OCI-LY1 (cell line): ENCODE data around the gene MEG3.

Source experiments
- H2AFZ ChIP-seq: fragments of 200-600 bp; sonication (generic), shearing (Covaris generic); 2 replicates; pipeline ENCODE4 v1.6.0; 2014; ENCODE audit warnings: antibody characterized with exemption, mild to moderate bottlenecking, low read length
- H3F3A ChIP-seq: fragments of 200-600 bp; sonication (generic), shearing (Covaris generic); 2 replicates; pipeline ENCODE4 v1.6.0; 2014; ENCODE audit warnings: mild to moderate bottlenecking, antibody characterized with exemption, low read length, moderate library complexity; ENCODE audit not compliant: insufficient read depth
- H3K27ac ChIP-seq: fragments of 200-600 bp; sonication (generic); 2 replicates; pipeline ENCODE4 v1.5.1; 2014; ENCODE audit warnings: low read length, mixed run types, mild to moderate bottlenecking, low read depth; ENCODE audit not compliant: poor library complexity, severe bottlenecking
- H3K27me3 ChIP-seq: fragments of 200-600 bp; sonication (generic); 2 replicates; pipeline ENCODE4 v1.6.0; 2014; ENCODE audit warnings: antibody characterized with exemption, mild to moderate bottlenecking, low read length, moderate library complexity; ENCODE audit not compliant: insufficient read depth
- H3K36me3 ChIP-seq: fragments of 200-600 bp; sonication (generic); 2 replicates; pipeline ENCODE4 v1.6.1; 2014; ENCODE audit warnings: mild to moderate bottlenecking, antibody characterized with exemption, low read length, moderate library complexity, mixed read lengths; ENCODE audit not compliant: insufficient read depth
- H3K4me1 ChIP-seq: fragments of 200-600 bp; sonication (generic); 2 replicates; pipeline ENCODE4 v1.5.1; 2014; ENCODE audit warnings: mild to moderate bottlenecking, low read length, moderate library complexity; ENCODE audit not compliant: insufficient read depth, severe bottlenecking
- H3K4me2 ChIP-seq: fragments of 200-600 bp; sonication (generic), shearing (Covaris generic); 2 replicates; pipeline ENCODE4 v1.6.1; 2014; ENCODE audit warnings: low read length
- H3K4me3 ChIP-seq: fragments of 200-600 bp; sonication (generic); 2 replicates; pipeline ENCODE4 v1.5.1; 2014; ENCODE audit warnings: low read length, low read depth, mild to moderate bottlenecking, mixed read lengths; ENCODE audit not compliant: poor library complexity, severe bottlenecking
- H3K79me2 ChIP-seq: fragments of 200-600 bp; shearing (Covaris generic); 2 replicates; pipeline ENCODE4 v1.6.1; 2016; ENCODE audit warnings: mixed run types, low read length, mixed read lengths; ENCODE audit not compliant: insufficient read depth
- H3K9ac ChIP-seq: fragments of 200-600 bp; sonication (generic), shearing (Covaris generic); 2 replicates; pipeline ENCODE4 v1.6.1; 2014; ENCODE audit warnings: mild to moderate bottlenecking, low read length, mixed read lengths
- H3K9me2 ChIP-seq: fragments of 200-600 bp; sonication (generic), shearing (Covaris generic); 2 replicates; pipeline ENCODE4 v1.6.1; 2014; ENCODE audit warnings: low read depth, mild to moderate bottlenecking, low read length, mixed read lengths
- H3K9me3 ChIP-seq: fragments of 200-600 bp; shearing (Covaris generic); 2 replicates; pipeline ENCODE4 v1.6.1; 2014; ENCODE audit warnings: low read length, mixed read lengths
- H4K20me1 ChIP-seq: fragments of 200-600 bp; sonication (generic), shearing (Covaris generic); 2 replicates; pipeline ENCODE4 v1.6.0; 2016; ENCODE audit warnings: mild to moderate bottlenecking, low read length; ENCODE audit not compliant: insufficient read depth
- CTCF ChIP-seq: fragments of 200-600 bp; sonication (generic), shearing (Covaris generic); IDR thresholded peaks from 2 replicates; pipeline ENCODE4 v1.5.1; 2017; ENCODE audit warnings: mild to moderate bottlenecking, antibody characterized with exemption, low read length, moderate library complexity, mixed read lengths
- EZH2 ChIP-seq: fragments of 200-600 bp; sonication (generic), shearing (Covaris generic); IDR thresholded peaks from 2 replicates; pipeline ENCODE4 v1.8.0; 2017; ENCODE audit warnings: borderline replicate concordance, mixed run types, mild to moderate bottlenecking, antibody characterized with exemption, low read length, moderate library complexity, mixed read lengths

The MEG3 gene

DNA sequence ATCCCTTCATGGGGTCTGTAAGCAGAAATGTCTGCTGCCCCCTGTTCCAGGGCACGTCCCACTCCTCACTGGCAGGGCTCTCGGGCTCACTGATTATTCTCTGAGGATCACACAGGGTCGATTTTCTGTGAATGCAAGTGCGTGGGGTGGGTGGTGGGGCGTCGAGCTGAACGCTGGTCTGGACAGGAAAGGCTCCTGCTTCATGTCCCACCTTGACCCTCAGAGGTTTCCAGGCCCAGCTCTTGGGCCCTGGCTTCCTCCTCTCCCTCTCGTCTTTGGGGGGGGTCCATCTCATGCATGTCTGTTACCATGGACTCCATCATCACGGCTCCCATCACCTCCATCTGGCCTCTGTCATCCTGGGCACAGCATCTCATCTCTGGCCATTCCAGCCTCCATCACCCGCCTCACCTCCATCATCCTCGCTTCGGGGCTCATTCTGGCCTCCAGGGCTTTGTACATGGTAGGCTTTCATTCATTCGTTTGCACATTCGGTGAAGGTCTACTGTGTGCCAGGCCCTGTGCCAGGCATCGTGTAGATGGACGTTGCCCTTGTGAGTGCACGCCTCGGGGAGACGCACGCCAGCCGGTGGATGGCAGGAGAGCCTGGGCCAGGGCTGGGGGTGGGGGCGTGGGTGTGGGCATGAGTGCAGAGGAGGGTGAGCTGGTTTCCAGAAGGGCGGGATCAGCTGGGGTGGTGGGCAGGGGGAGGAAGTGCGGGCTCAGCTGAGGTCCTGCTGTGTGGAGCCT lies 42.9 kb downstream of the MEG3 start:
- no peaks in the 10 kb centered on the region for H3K27me3 ChIP-seq
- TF ChIP-seq CTCF, result no peak
- TF ChIP-seq EZH2, result no peak
- H4K20me1 ChIP-seq, result no peaks in the 10 kb centered on the region
- H2AFZ ChIP-seq, result no peak overlapping the region
- H3K9me2 ChIP-seq, result no peaks in the 10 kb centered on the region
- H3K9ac ChIP-seq, result no peak overlapping the region
- no peak overlapping the region for H3K4me2 ChIP-seq
- H3K36me3 ChIP-seq, result no peaks in the 10 kb centered on the region
- no peaks in the 10 kb centered on the region for H3K79me2 ChIP-seq
- H3K4me1 ChIP-seq, result no peaks in the 10 kb centered on the region
- H3F3A ChIP-seq, result no peaks in the 10 kb centered on the region
- no peak overlapping the region for H3K27ac ChIP-seq
- no peaks in the 10 kb centered on the region for H3K9me3 ChIP-seq
- no peak overlapping the region for H3K4me3 ChIP-seq

DNA sequence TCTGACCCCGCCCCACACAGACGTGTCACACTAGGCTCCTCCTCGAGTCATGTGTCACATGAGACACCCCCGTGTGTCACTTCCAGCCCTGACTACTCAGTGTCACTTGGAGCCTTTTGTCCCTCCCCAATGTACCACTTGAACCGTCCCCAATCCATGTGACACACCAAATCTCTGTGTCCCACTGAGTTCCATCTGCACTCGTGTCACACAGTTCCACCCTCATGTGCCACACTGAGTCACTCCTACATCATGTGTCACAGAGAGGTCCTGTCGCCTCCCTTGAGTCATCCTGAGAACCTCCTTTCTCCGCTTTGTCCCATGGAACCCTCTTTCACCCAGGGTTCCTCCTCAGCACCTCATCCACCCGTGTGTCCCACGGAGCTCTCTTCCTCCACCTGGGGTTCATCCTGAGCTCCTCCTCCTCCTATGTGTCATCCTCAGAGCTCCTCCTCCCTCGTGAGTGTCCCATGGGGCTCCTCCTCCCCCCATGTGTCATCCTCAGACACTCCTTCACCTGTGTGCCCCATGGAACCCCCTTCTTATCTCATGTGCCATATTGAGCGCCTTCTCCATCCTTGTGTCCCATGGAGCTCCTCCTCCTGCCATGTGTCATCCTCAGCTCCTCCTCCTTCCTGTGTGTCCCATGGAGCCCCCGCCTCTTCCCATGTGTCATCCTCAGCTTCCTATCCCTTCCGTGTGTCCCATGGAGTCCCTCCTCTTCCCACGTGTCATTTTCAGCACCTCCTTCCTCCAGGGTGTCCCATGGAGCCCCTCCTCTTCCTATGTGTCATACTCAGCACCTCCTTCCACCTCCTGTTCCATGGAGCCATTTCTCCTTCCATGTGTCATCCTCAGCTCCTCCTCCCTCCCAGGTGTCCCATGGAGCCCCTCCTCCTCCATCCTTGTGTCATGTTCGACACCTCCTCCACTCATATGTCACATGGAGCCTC lies 45.6 kb downstream of the MEG3 start:
- H3K36me3 ChIP-seq, result no peaks in the 10 kb centered on the region
- H3K9ac ChIP-seq, result no peak overlapping the region
- no peaks in the 10 kb centered on the region for H3K79me2 ChIP-seq
- H4K20me1 ChIP-seq, result no peaks in the 10 kb centered on the region
- no peaks in the 10 kb centered on the region for H3K9me3 ChIP-seq
- TF ChIP-seq EZH2 (no peak), CTCF (no peak)
- no peak overlapping the region for H3K4me3 ChIP-seq
- no peak overlapping the region for H3K4me2 ChIP-seq
- no peaks in the 10 kb centered on the region for H3K9me2 ChIP-seq
- no peaks in the 10 kb centered on the region for H3F3A ChIP-seq
- no peaks in the 10 kb centered on the region for H3K4me1 ChIP-seq
- H3K27me3 ChIP-seq, result no peaks in the 10 kb centered on the region
- no peak overlapping the region for H3K27ac ChIP-seq
- H2AFZ ChIP-seq, result no peak overlapping the region

DNA sequence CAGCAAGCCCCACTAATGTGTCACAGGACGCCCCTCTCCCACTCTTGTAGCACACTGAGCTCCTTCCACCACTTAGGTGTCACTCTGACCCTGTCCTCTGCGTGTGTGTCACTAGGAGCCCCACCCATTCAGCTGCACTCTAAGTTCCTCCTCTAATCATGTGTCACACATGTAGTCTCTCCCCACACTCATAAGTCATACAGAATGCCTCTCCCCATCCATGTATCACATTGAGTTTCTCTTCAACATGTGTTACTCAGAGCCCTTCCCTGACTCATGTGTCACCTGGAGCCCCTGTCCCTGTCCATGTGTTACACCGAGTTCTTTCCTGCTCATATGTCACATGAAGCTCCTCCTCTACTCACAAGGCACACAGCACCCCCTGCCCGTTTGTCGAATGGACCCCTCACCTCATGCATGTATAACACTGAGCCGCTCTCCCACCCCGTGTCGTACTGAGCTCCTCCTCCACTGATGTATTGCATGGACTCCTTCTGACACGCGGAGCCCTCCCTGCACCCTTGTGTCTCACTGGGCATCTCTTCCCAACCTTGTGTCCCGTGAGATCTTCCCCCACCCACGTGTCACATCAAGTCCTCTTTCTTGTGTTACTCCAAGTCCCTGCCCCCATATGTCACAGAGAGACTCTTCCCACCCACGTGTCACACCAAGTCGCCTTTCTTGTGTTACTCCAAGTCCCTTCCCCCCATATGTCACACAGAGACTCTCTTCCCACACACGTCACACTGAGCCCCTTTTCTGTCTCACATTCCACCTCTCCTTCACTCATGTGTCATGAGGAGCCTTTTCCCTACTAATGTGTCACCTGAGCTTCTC lies 46.6 kb downstream of the MEG3 start:
- Histone ChIP-seq H4K20me1 (no peaks in the 10 kb centered on the region), H3K9ac (no peak overlapping the region), H3K9me2 (no peaks in the 10 kb centered on the region), H3K4me3 (no peak overlapping the region), H3K4me2 (no peak overlapping the region), H3K27ac (no peak overlapping the region), H3K36me3 (no peaks in the 10 kb centered on the region), H3K9me3 (no peaks in the 10 kb centered on the region), H3F3A (no peaks in the 10 kb centered on the region), H3K27me3 (no peaks in the 10 kb centered on the region), H3K4me1 (no peaks in the 10 kb centered on the region), H2AFZ (no peak overlapping the region), H3K79me2 (no peaks in the 10 kb centered on the region)
- TF ChIP-seq CTCF, result no peak
- TF ChIP-seq EZH2, result no peak
